Measurements from ENCODE around the gene NIM1K.
"Not testable (repeated sequence)": the region's sequence is repeated elsewhere in the genome, so short reads cannot be mapped to it uniquely, and the experiment has no call there.

Gene NIM1K

GRCh38 chr5:43190755-43191603 is 1.0 kb upstream of the NIM1K start:
- DNase-seq (ENCODE audit: low spot score), result peak; percentile 38

GRCh38 chr5:43192558-43193180 is 644 bp downstream of the NIM1K start:
- DNase-seq (ENCODE audit: low spot score), result no peak

- DNase-seq (ENCODE audit: low spot score), result peak; percentile 74
Observed at GRCh38 chr5:43193181-43193893, 1.3 kb downstream of the NIM1K start.

DNA sequence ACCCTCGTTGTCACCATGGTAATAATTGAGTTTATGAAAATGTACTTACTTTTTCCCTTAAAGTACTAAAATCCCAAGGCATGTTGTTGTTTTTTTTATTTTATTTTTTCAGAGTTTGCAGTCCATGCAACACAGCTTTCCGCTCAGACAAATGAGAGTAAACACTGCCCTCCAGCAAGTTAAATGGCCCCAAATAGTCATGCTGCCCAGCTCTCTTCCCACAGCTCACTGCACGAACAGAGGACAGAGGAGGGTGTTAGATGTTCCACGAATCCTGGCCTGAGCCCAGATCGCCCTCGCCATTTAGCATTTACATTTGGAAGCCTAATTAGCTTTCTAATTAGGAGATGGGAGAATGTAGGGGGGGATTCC is 1.9 kb downstream of the NIM1K start:
- DNase-seq (ENCODE audit: low spot score), result peak; percentile 28

DNA sequence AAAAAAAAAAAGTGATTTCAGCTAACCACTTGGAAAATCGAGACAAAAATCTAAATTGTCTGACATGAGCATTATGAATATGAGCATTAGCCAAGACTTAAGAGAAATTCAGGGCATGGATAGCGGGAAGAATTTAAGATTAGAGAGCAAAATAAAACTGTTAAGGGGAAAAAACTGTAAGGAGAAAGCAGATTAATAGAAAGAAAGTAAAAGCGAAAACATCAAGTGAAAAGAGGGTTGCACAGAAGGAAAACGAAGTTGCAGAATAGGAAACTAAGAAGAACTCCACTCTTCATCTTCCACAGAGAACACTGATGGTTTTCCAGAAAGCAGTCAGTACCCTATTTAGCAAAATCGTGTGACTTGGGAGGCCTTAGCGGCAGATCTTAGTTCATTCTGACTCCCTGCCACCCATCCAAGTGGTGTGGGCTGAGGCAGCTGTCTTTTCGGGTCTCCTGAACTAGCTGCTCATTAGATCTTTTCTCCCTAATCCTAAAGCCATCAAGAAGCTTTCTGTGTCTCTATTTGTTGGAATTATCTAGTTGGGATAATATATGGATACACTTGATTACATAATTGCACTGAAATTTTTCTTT is 3.7 kb downstream of the NIM1K start:
- DNase-seq (ENCODE audit: low spot score), result no peak

- DNase-seq (ENCODE audit: low spot score), result no peak
Observed at GRCh38 chr5:43197535-43197934, 5.5 kb downstream of the NIM1K start.

DNA sequence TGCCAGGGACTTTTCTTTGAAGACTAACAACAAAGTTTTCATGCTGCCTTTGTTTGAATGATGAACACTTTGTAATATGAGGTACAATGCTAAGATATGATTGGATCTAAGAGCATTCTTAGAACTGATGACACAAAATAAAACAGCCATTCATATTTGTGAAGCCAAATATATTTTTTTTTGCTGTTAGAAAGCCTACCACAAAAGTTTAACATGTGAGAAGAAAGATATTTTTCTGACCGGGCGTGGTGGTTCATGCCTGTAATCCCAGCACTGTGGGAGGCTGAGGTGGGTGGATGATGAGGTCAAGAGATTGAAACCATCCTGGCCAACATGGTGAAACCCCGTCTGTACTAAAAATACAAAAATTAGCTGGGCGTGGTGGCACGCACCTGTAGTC is 9.4 kb downstream of the NIM1K start:
- not testable (repeated sequence) for DNase-seq (ENCODE audit: low spot score)

DNA sequence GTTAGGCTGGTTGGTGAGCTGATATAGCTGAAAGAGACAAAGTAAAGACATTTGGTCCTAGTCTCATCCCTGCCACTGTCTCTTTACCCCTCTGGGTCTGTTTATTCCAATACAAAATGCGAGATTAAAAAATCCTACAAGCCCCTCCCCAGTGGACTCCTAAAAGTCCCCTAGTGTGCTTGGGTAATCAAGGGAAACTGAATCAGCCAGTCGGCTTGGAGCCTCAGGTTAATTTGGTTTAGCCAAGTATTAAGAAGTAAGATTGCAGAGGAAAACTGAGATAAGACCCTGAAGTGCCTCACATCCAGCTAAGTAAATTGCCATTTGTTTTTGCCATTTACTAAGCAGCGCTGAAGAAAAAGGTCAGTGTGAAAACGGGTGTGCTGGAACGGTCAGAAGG is 10.4 kb downstream of the NIM1K start:
- no peak for DNase-seq (ENCODE audit: low spot score)

DNA sequence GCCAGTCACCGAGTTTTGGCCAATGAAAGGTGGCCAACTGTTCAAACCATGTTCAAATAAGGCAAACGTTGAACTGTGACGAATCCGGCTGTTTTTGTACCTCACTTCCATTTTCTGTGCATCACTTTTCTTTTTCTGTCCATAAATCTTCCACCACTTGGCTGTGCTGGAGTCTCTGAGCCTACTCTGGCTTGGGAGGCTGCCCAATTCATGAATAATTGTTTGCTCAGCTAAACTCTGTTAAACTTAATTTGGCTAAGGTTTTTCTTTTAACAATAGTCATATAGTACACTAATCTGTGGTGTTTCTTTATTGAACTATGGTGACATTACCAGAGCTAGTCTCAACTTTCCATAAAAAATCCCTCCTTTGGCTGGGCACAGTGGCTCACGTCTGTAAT is 11.3 kb downstream of the NIM1K start:
- no peak for DNase-seq (ENCODE audit: low spot score)

- DNase-seq (ENCODE audit: low spot score), result no peak
Observed at GRCh38 chr5:43204958-43205357, 12.9 kb downstream of the NIM1K start.

DNA sequence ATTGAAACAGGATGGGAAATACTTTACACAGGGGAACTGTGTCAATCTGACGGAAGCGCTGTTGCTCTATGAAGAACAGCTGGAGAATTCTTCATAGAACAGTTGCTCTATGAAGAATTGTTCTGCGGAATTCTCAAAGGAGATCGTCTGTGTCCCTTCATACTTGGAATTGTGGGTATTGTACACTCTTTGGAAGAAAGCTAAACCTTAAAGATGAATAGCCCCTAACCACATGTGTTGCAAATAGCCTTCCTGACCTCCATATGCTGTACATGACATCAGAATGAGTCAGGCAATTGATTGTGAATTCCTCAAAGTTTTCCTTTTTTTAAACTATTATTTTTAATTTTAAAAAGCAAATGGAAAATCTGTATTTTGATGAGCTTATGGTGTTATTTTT is 15.6 kb downstream of the NIM1K start:
- no peak for DNase-seq (ENCODE audit: low spot score)

- no peak for DNase-seq (ENCODE audit: low spot score)
Observed at GRCh38 chr5:43208658-43209057, 16.6 kb downstream of the NIM1K start.

DNA sequence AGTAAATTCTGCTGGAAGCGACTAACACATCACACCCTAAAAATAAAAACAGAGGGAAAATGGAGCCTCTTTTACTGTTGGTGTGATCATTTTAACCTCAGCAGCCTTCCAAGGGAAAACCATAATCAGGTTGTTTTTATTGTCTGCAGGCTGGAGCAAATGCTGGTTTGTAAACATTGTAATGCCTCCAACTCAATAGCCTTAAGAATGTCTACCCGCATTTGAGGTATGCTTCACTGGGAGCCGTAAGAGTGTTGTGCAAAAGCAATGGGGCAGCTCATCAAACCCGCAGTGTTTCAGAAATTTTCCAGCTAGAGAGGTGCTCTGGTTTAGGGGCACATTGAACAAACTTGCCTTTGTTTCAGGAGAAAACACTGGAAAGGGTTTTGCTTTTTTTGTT is 17.0 kb downstream of the NIM1K start:
- no peak for DNase-seq (ENCODE audit: low spot score)

- DNase-seq (ENCODE audit: low spot score), result no peak
Observed at GRCh38 chr5:43209833-43210232, 17.8 kb downstream of the NIM1K start.

DNA sequence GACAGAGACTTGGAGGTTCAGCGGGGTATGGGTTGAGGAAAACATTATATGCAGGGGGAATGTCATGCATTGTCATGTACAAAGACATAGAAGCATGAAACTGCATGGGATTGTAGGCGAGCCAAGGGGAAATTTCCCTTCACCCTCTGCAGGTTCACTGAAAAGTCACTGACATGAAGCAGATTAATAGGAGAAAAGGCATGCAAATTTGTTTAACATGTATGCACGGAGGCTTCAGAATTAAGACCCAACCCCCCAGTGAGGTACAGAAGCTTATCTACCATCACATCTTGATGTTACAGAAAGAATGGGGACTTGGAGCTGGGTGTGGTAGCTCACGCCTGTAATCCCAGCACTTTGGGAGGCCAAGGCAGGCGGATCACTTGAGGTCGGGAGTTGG is 18.5 kb downstream of the NIM1K start:
- no peak for DNase-seq (ENCODE audit: low spot score)

DNA sequence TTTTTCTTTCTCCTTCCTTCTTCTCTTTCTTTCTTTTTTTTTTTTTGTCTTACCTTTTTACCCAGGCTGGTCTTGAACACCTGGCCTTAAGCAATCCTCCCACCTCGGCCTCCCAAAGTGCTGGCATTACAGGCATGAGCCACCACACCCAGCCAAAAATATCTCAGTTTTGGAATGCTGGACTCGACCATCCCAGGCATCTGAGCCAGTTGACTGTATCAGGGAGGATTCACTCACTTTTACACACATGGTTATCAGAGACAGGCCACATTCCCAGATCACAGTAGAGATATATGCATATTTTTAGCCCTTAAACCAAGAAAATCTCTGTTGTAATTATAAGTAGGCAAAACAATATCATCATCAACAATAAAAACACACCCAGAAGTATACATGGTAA is 21.9 kb downstream of the NIM1K start:
- DNase-seq (ENCODE audit: low spot score), result no peak

GRCh38 chr5:43215073-43215631 is 23.1 kb downstream of the NIM1K start:
- DNase-seq (ENCODE audit: low spot score), result no peak

GRCh38 chr5:43216941-43217340 is 24.9 kb downstream of the NIM1K start:
- no peak for DNase-seq (ENCODE audit: low spot score)

DNA sequence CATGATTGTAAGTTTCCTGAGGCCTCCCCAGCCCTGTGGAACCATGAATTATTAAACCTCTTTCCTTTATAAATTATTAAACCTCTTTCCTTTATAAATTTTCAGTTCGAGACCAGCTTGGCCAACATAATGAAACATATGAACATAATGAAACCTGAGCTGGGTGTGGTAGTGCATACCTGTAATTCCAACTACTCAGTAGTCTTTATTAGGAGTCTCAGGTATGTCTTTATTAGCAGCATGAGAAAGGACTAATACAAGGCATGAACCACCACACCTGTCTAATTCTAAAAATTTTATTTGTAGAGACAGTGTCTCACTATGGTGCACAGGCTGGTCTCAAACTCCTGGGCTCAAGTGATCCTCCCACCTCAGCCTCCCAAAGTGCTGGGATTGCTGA is 27.1 kb downstream of the NIM1K start:
- no peak for DNase-seq (ENCODE audit: low spot score)

GRCh38 chr5:43221502-43221901 is 29.5 kb downstream of the NIM1K start:
- DNase-seq (ENCODE audit: low spot score), result no peak

DNA sequence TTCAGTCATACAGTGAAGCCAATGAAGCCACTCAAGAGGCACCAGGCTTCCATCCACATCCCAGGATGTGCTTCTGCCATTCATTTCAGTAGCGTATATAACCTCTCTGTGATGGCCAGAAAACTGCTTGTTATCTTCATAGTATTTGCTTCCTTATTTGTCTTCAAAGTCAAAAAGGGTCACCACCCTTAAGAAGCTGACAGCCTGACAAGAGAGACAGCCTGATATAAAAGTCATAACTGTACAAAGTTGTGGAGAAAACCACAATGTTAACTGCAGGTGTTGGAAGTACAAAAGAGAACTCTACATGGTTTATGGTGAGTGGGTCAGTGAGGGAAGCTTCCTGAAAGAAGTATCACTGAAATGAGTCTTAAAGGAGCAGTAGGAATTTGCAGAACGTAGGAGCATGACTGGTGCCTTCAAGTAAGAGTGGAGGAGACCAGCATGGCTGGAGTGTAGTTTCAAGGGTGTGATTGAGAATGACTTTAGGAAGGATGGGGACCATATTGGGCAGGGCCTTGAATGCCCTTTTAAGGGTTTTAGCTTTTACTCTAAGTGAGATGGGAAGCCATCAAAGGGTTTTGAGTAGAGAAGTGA is 33.7 kb downstream of the NIM1K start:
- no peak for DNase-seq (ENCODE audit: low spot score)

DNA sequence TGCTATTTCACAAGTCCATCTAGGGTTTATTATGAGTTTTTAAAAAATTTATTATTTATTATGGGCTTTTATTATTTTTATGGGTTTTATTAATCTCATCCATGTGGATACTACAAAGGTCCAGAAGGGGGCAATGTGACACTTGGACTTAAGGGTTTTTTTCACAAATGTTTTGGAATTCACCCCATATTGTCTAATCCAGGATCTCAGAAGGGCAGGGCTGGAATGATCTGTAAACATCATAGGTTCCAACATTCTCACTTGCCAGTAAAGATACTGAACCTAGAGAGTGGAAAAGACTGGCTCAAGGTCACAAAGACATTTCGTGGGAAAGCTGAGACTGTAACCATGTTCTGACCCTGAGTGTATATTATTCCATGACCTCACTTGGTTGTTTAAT is 35.6 kb downstream of the NIM1K start:
- peak; percentile 56 for DNase-seq (ENCODE audit: low spot score)
